SK-N-SH (cell line): ENCODE data around the gene FOSL1. TPM values are rescaled to one million over a fixed set of nuclear protein-coding genes. Genes with fewer than 3 reads are reported as not detected.

ENCODE experiments used
- CTCF ChIA-PET: fragments of 300-600, 350-600 bp; formaldehyde crosslinking; extraction: SDS; loops from one replicate; lab custom pipeline; 2021; lab: Yijun Ruan, JAX
- POLR2A ChIA-PET: fragments of 350-600 bp; sonication (Branson Sonifier 250); formaldehyde crosslinking; extraction: SDS; loops from one replicate; lab custom pipeline; 2020; ENCODE audit warnings: antibody characterized with exemption, inconsistent platforms; lab: Yijun Ruan, JAX
- DNase-seq: peaks from one replicate; pipeline ENCODE4 v3.0.0; 2012
- H2AFZ ChIP-seq: fragments of 200-600 bp; sonication (generic); 2 replicates; pipeline ENCODE4 v1.8.1; 2016; ENCODE audit warnings: antibody characterized with exemption, mild to moderate bottlenecking, low read depth
- H3F3A ChIP-seq: fragments of 200-600 bp; sonication (generic); replicated peaks from 2 replicates; pipeline ENCODE3; 2016; ENCODE audit warnings: antibody characterized with exemption, mild to moderate bottlenecking; ENCODE audit not compliant: insufficient read depth
- H3K27ac ChIP-seq, 2 experiments: fragments of 200-500 bp in 1 of 2; fragments of 200-600 bp in 1 of 2; sonication (Bioruptor generic) in 1 of 2; sonication (generic), shearing (Covaris generic) in 1 of 2; 2 replicates each; pipeline versions ENCODE4 v1.5.1 to v1.6.1; 2014 to 2016; ENCODE audit warnings: low read depth in 2 of 2, inconsistent platforms in 1 of 2, low read length in 1 of 2, mild to moderate bottlenecking in 1 of 2, mixed read lengths in 1 of 2
- H3K27me3 ChIP-seq: fragments of 200-600 bp; sonication (generic), shearing (Covaris generic); 2 replicates; pipeline ENCODE4 v1.6.1; 2016; ENCODE audit warnings: mixed run types; ENCODE audit not compliant: insufficient read depth
- H3K36me3 ChIP-seq, 2 experiments: fragments of 200-500 bp in 1 of 2; fragments of 200-600 bp in 1 of 2; sonication (Bioruptor generic) in 1 of 2; sonication (generic) in 1 of 2; replicated peaks in 1 of 2; 2 replicates each; pipeline versions ENCODE3 to v1.5.1; 2014 to 2016; ENCODE audit warnings: low read length in 1 of 2, mild to moderate bottlenecking in 1 of 2; ENCODE audit not compliant: insufficient read depth in 2 of 2, control insufficient read depth in 1 of 2
- H3K4me1 ChIP-seq, 2 experiments: fragments of 200-500 bp in 1 of 2; fragments of 200-600 bp in 1 of 2; sonication (Bioruptor generic) in 1 of 2; sonication (generic), shearing (Covaris generic) in 1 of 2; 2 replicates each; pipeline versions ENCODE4 v1.5.1 to v1.6.1; 2014 to 2016; ENCODE audit warnings: low read depth in 1 of 2, low read length in 1 of 2, mixed run types in 1 of 2; ENCODE audit not compliant: insufficient read depth in 2 of 2, control insufficient read depth in 1 of 2
- H3K4me2 ChIP-seq: fragments of 200-600 bp; sonication (generic), shearing (Covaris generic); 2 replicates; pipeline ENCODE4 v1.6.1; 2017; ENCODE audit warnings: mixed run types
- H3K4me3 ChIP-seq, 2 experiments: fragments of 200-500 bp in 1 of 2; fragments of 200-600 bp in 1 of 2; sonication (Bioruptor generic) in 1 of 2; sonication (generic), shearing (Covaris generic) in 1 of 2; 2 replicates each; pipeline versions ENCODE4 v1.5.1 to v1.8.1; 2014 to 2016; ENCODE audit warnings: low read depth in 2 of 2, inconsistent platforms in 1 of 2, low read length in 1 of 2, mild to moderate bottlenecking in 1 of 2, mixed read lengths in 1 of 2, moderate library complexity in 1 of 2
- H3K79me2 ChIP-seq: fragments of 200-600 bp; sonication (generic); 2 replicates; pipeline ENCODE4 v1.8.1; 2017; ENCODE audit warnings: mild to moderate bottlenecking; ENCODE audit not compliant: insufficient read depth
- H3K9ac ChIP-seq: fragments of 200-600 bp; sonication (generic); 2 replicates; pipeline ENCODE4 v1.6.1; 2017; ENCODE audit warnings: mixed run types
- H3K9me2 ChIP-seq: fragments of 200-600 bp; sonication (generic); 2 replicates; pipeline ENCODE4 v1.6.1; 2017; ENCODE audit warnings: mixed run types
- H3K9me3 ChIP-seq: fragments of 200-600 bp; sonication (generic); 2 replicates; pipeline ENCODE4 v1.6.1; 2017; ENCODE audit warnings: mixed run types, mild to moderate bottlenecking, moderate library complexity
- H4K20me1 ChIP-seq: fragments of 200-600 bp; sonication (generic); 2 replicates; pipeline ENCODE4 v1.6.1; 2017; ENCODE audit warnings: mild to moderate bottlenecking, mixed run types; ENCODE audit not compliant: insufficient read depth
- CHD2 ChIP-seq: fragments of 150-350 bp; IDR thresholded peaks from 2 replicates; pipeline ENCODE4 v1.6.1; 2018; ENCODE audit warnings: low read length; ENCODE audit not compliant: partially characterized antibody
- CTCF ChIP-seq: fragments of 200-600 bp; sonication (generic); IDR thresholded peaks from 2 replicates; pipeline ENCODE4 v1.6.1; 2017; ENCODE audit warnings: antibody characterized with exemption, mild to moderate bottlenecking, moderate library complexity
- ELF1 ChIP-seq: IDR thresholded peaks from 2 replicates; pipeline ENCODE4 v1.4.0; 2012
- EP300 ChIP-seq, 2 experiments: IDR thresholded peaks; 2 replicates each; pipeline versions ENCODE4 v1.4.0 to v1.6.1; 2012; ENCODE audit warnings: borderline replicate concordance in 1 of 2, low read depth in 1 of 2, low read length in 1 of 2
- EZH2phosphoT487 ChIP-seq: fragments of 200-600 bp; sonication (generic); IDR thresholded peaks from 2 replicates; pipeline ENCODE4 v1.6.1; 2017; ENCODE audit warnings: low read depth, mixed run types, mild to moderate bottlenecking, antibody characterized with exemption, moderate library complexity, borderline replicate concordance
- FOSL2 ChIP-seq: IDR thresholded peaks from 2 replicates; pipeline ENCODE4 v1.4.0; 2012; ENCODE audit warnings: low read depth, mild to moderate bottlenecking, moderate library complexity, borderline replicate concordance
- FOXM1 ChIP-seq: IDR thresholded peaks from 2 replicates; pipeline ENCODE4 v1.4.0; 2012; ENCODE audit warnings: low read depth, mild to moderate bottlenecking
- GATA2 ChIP-seq: sonication (generic); formaldehyde crosslinking; IDR thresholded peaks from 2 replicates; pipeline ENCODE4 v1.5.0; 2020; ENCODE audit warnings: mild to moderate bottlenecking, missing genetic modification reagents
- IRF3 ChIP-seq: fragments of 150-350 bp; IDR thresholded peaks from 2 replicates; pipeline ENCODE4 v1.6.1; 2016; ENCODE audit warnings: mild to moderate bottlenecking, low read depth, low read length
- MAX ChIP-seq: IDR thresholded peaks from 2 replicates; pipeline ENCODE4 v1.4.0; 2012; ENCODE audit warnings: low read depth
- MXI1 ChIP-seq: IDR thresholded peaks from 2 replicates; pipeline ENCODE4 v1.6.1; 2012; ENCODE audit warnings: mild to moderate bottlenecking, low read depth, low read length, improper control_type of control experiment
- NFIC ChIP-seq: IDR thresholded peaks from 2 replicates; pipeline ENCODE4 v1.4.0; 2012; ENCODE audit warnings: borderline replicate concordance
- NRF1 ChIP-seq: IDR thresholded peaks from 2 replicates; pipeline ENCODE4 v1.6.1; 2012; ENCODE audit warnings: low read depth, mild to moderate bottlenecking, low read length
- POLR2AphosphoS5 ChIP-seq: IDR thresholded peaks from 2 replicates; pipeline ENCODE4 v1.6.1; 2012; ENCODE audit warnings: low read depth, low read length
- RAD21 ChIP-seq: IDR thresholded peaks from 2 replicates; pipeline ENCODE4 v1.6.1; 2012; ENCODE audit warnings: mild to moderate bottlenecking, low read length
- RCOR1 ChIP-seq: fragments of 150-350 bp; IDR thresholded peaks from 2 replicates; pipeline ENCODE4 v1.6.1; 2017; ENCODE audit warnings: antibody characterized with exemption, low read length
- RFX5 ChIP-seq: IDR thresholded peaks from 2 replicates; pipeline ENCODE4 v1.6.1; 2012; ENCODE audit warnings: mild to moderate bottlenecking, improper control_type of control experiment, low read length
- RXRA ChIP-seq: IDR thresholded peaks from 2 replicates; pipeline ENCODE4 v1.4.0; 2012; ENCODE audit warnings: low read depth, mild to moderate bottlenecking, borderline replicate concordance
- SMC3 ChIP-seq: IDR thresholded peaks from 2 replicates; pipeline ENCODE4 v1.6.1; 2012; ENCODE audit warnings: low read depth, low read length, improper control_type of control experiment
- TAF1 ChIP-seq: IDR thresholded peaks from 2 replicates; pipeline ENCODE4 v1.6.1; 2012; ENCODE audit warnings: low read depth, mild to moderate bottlenecking, low read length, moderate library complexity, borderline replicate concordance
- TEAD4 ChIP-seq: IDR thresholded peaks from 2 replicates; pipeline ENCODE4 v1.4.0; 2012; ENCODE audit warnings: mild to moderate bottlenecking, borderline replicate concordance; ENCODE audit not compliant: insufficient read depth
- USF1 ChIP-seq: IDR thresholded peaks from 2 replicates; pipeline ENCODE4 v1.4.0; 2012; ENCODE audit warnings: low read depth, borderline replicate concordance
- ZBTB33 ChIP-seq: IDR thresholded peaks from 2 replicates; pipeline ENCODE4 v1.4.0; 2012; ENCODE audit warnings: low read depth, borderline replicate concordance
- WGBS: methylation state at CpG from one replicate; pipeline ENCODE4 v1.1.6; 2017; ENCODE audit warnings: low lambda C conversion rate; 5-methylcytosine and 5-hydroxymethylcytosine counted together
- polyA plus RNA-seq, 3 experiments: library from polyadenylated mRNA; depleted of rRNA; stranded (reverse); fragments of >200 nt; gene quantifications; 2 replicates each; pipeline ENCODE4 v1.2.3, GENCODE V29; 2012

FOSL1 gene
- polyA plus RNA-seq, 1 of the 3 experiments (the other 2 are of a cell fraction), result 30.1 TPM

- TF ChIP-seq CTCF (no peak), USF1 (no peak), GATA2 (CRISPR knock-in tag) (no peak), POLR2AphosphoS5 (peak; percentile 82), TEAD4 (0 out of 2 replicates have a peak, but pooled peaks have one; percentile 12)
Observed at GRCh38 chr11:65890324-65891218, 9.6 kb downstream of the FOSL1 start, which contains the start of gene CCDC85B (continued).

GRCh38 chr11:65888163-65888814 lies 11.9 kb downstream of the FOSL1 start, which contains the start of gene FIBP:
FIBP (minus strand) TSS chr11:65888471; CDS start chr11:65888418, 53 bp downstream.
- peaks cover 34 to 42% of the 10 kb centered on the region in 2 experiments for H3K36me3 ChIP-seq
- H3K9ac ChIP-seq, result peak within 1 kb of the TSS; percentile 73
- H3F3A ChIP-seq, result peaks cover 62% of the 10 kb centered on the region
- peak within 1 kb of the TSS; percentile 98 for H3K4me2 ChIP-seq
- H4K20me1 ChIP-seq, result peaks cover 25% of the 10 kb centered on the region
- DNase-seq, result peak; percentile 97
- no peaks in the 10 kb centered on the region for H3K9me2 ChIP-seq
- peak within 1 kb of the TSS; percentile 56 to 82 for H3K4me3 ChIP-seq
- WGBS, result under 1% methylated on average over 25 of the region's 57 CpGs
- CTCF ChIA-PET, result interaction anchor here (0.7 to 15.2 kb wide), 38 partner anchors 9 to 464 kb away, joined by 3 to 374 read pairs (median 6); partner anchors contain the start of genes C11orf68, CFL1, CTSW and DRAP1
- no peaks in the 10 kb centered on the region for H3K9me3 ChIP-seq
- H3K27me3 ChIP-seq, result no peaks in the 10 kb centered on the region
- peaks cover 41 to 52% of the 10 kb centered on the region in 2 experiments for H3K4me1 ChIP-seq
- peaks cover 60% of the 10 kb centered on the region for H3K79me2 ChIP-seq
- POLR2A ChIA-PET, result interaction anchor here (0.7 to 3.8 kb wide), 10 partner anchors 9 to 176 kb away, joined by 3 to 46 read pairs (median 4); partner anchors contain the start of genes BANF1, CFL1, EIF1AD and KAT5
- peak within 1 kb of the TSS; percentile 82 for H2AFZ ChIP-seq
- H3K27ac ChIP-seq, result peak within 1 kb of the TSS; percentile 94 to 99
- TF ChIP-seq TAF1, result peak; percentile 65; the same call in 1 of the 2 replicates
- no peak for TF ChIP-seq RFX5
- no peak for TF ChIP-seq IRF3
- TF ChIP-seq GATA2 (CRISPR knock-in tag), result no peak
- TF ChIP-seq ZBTB33, result no peak; the same call in 1 of the 2 replicates
- no peak for TF ChIP-seq NRF1
- TF ChIP-seq RCOR1, result no peak
- no peak; the same call in 1 of the 2 replicates for TF ChIP-seq RXRA
- TF ChIP-seq NFIC, result no peak; the same call in 1 of the 2 replicates
- TF ChIP-seq RAD21, result peak; percentile 24
- peak; percentile 70 for TF ChIP-seq MXI1
- no peak for TF ChIP-seq EZH2phosphoT487
- TF ChIP-seq SMC3, result no peak
- no peak for TF ChIP-seq FOXM1
- no peak; the same call in 1 of the 2 replicates for TF ChIP-seq FOSL2
- peak; percentile 53 for TF ChIP-seq CHD2
- no peak for TF ChIP-seq EP300 (IDR thresholded peaks at IDR 0.05; ENCODE audit: borderline replicate concordance in 1 of 2, low read depth in 1 of 2, low read length in 1 of 2)
- peak; percentile 45 for TF ChIP-seq MAX
- TF ChIP-seq ELF1, result peak; percentile 93
